Mesenchymal stem cell (in vitro differentiated cells and primary cell): ENCODE results near the gene RBMS3.

Experiments used
- DNase-seq: peaks from one replicate; pipeline ENCODE4 v3.0.0-alpha.2; 2013
- H2AFZ ChIP-seq: one replicate; pipeline ENCODE4 v1.6.1; 2013; ENCODE audit warnings: low read depth, mild to moderate bottlenecking, control low read depth, inconsistent platforms, low read length, moderate library complexity
- H2AK5ac ChIP-seq: 2 replicates; pipeline ENCODE4 v1.6.1; 2013; ENCODE audit warnings: low read length, moderate library complexity, mild to moderate bottlenecking, inconsistent platforms; ENCODE audit not compliant: severe bottlenecking
- H2BK120ac ChIP-seq: one replicate; pipeline ENCODE4 v1.6.1; 2013; ENCODE audit warnings: low read depth, mild to moderate bottlenecking, inconsistent platforms, low read length, moderate library complexity
- H2BK12ac ChIP-seq, 2 experiments: one replicate each; pipeline ENCODE4 v1.6.1; 2013; ENCODE audit warnings: inconsistent platforms in 2 of 2, low read length in 2 of 2, mild to moderate bottlenecking in 2 of 2, moderate library complexity in 2 of 2, control low read depth in 1 of 2
- H2BK15ac ChIP-seq: one replicate; pipeline ENCODE4 v1.6.1; 2013; ENCODE audit warnings: mild to moderate bottlenecking, low read depth, inconsistent platforms; ENCODE audit not compliant: poor library complexity, severe bottlenecking
- H2BK5ac ChIP-seq: 2 replicates; pipeline ENCODE4 v1.6.1; 2013; ENCODE audit warnings: low read depth, mild to moderate bottlenecking, low read length, control low read depth, inconsistent platforms; ENCODE audit not compliant: poor library complexity, severe bottlenecking
- H3K14ac ChIP-seq, 2 experiments: one replicate each; pipeline ENCODE4 v1.6.1; 2013; ENCODE audit warnings: inconsistent platforms in 2 of 2, low read length in 2 of 2, control low read depth in 1 of 2, mild to moderate bottlenecking in 1 of 2, moderate library complexity in 1 of 2
- H3K18ac ChIP-seq, 2 experiments: one replicate each; pipeline ENCODE4 v1.6.1; 2013; ENCODE audit warnings: inconsistent platforms in 2 of 2, low read length in 2 of 2, control low read depth in 1 of 2, low read depth in 1 of 2, mild to moderate bottlenecking in 1 of 2
- H3K23ac ChIP-seq, 2 experiments: one replicate each; pipeline ENCODE4 v1.6.1; 2013; ENCODE audit warnings: inconsistent platforms in 2 of 2, low read length in 2 of 2, mild to moderate bottlenecking in 2 of 2, moderate library complexity in 2 of 2, control low read depth in 1 of 2
- H3K27ac ChIP-seq: 2 replicates; pipeline ENCODE4 v1.5.1; 2013; ENCODE audit warnings: mild to moderate bottlenecking, moderate library complexity, low read length, control low read depth, inconsistent platforms; ENCODE audit not compliant: poor library complexity, severe bottlenecking
- H3K27me3 ChIP-seq, 2 experiments: 2 replicates each; pipeline versions ENCODE4 v1.6.1 to v1.7.0; 2013; ENCODE audit warnings: low read length in 2 of 2, mild to moderate bottlenecking in 2 of 2, moderate library complexity in 2 of 2, control low read depth in 1 of 2, inconsistent platforms in 1 of 2; ENCODE audit not compliant: control insufficient read depth in 1 of 2, insufficient read depth in 1 of 2
- H3K36me3 ChIP-seq, 2 experiments: 2 replicates each; pipeline versions ENCODE4 v1.6.1 to v1.7.0; 2013; ENCODE audit warnings: low read length in 2 of 2, control low read depth in 1 of 2, inconsistent platforms in 1 of 2, low read depth in 1 of 2, mild to moderate bottlenecking in 1 of 2; ENCODE audit not compliant: insufficient read depth in 2 of 2, control insufficient read depth in 1 of 2
- H3K4ac ChIP-seq, 2 experiments: one replicate each; pipeline ENCODE4 v1.6.1; 2013; ENCODE audit warnings: inconsistent platforms in 2 of 2, low read length in 2 of 2, mild to moderate bottlenecking in 2 of 2, moderate library complexity in 2 of 2, control low read depth in 1 of 2, low read depth in 1 of 2
- H3K4me1 ChIP-seq: 2 replicates; pipeline ENCODE4 v1.6.1; 2013; ENCODE audit warnings: low read depth, low read length, control low read depth; ENCODE audit not compliant: control insufficient read depth, insufficient read depth
- H3K4me2 ChIP-seq: 2 replicates; pipeline ENCODE4 v1.6.1; 2013; ENCODE audit warnings: low read length, mild to moderate bottlenecking, inconsistent platforms; ENCODE audit not compliant: poor library complexity, severe bottlenecking
- H3K4me3 ChIP-seq, 2 experiments: 2 replicates each; pipeline versions ENCODE4 v1.5.1 to v1.7.0; 2013; ENCODE audit warnings: low read length in 2 of 2, mild to moderate bottlenecking in 2 of 2, control low read depth in 1 of 2, low read depth in 1 of 2; ENCODE audit not compliant: insufficient read depth in 1 of 2
- H3K79me1 ChIP-seq: replicated peaks from 2 replicates; pipeline ENCODE4 v1.6.1; 2013; ENCODE audit warnings: mild to moderate bottlenecking, control low read depth, low read length, inconsistent platforms; ENCODE audit not compliant: poor library complexity, severe bottlenecking
- H3K9ac ChIP-seq: 2 replicates; pipeline ENCODE4 v1.7.0; 2013; ENCODE audit warnings: mild to moderate bottlenecking, low read length, moderate library complexity
- H3K9me3 ChIP-seq: 2 replicates; pipeline ENCODE4 v1.7.0; 2013; ENCODE audit warnings: mild to moderate bottlenecking, low read length; ENCODE audit not compliant: control insufficient read depth
- H4K8ac ChIP-seq: one replicate; pipeline ENCODE4 v1.6.1; 2013; ENCODE audit warnings: inconsistent platforms, mild to moderate bottlenecking, low read length, moderate library complexity
- H4K91ac ChIP-seq: one replicate; pipeline ENCODE4 v1.6.1; 2013; ENCODE audit warnings: mild to moderate bottlenecking, low read length, inconsistent platforms
- WGBS: methylation state at CpG from one replicate; pipeline ENCODE4 v1.1.7; 2013; ENCODE audit warnings: mixed read lengths; 5-methylcytosine and 5-hydroxymethylcytosine counted together

The RBMS3 gene

GRCh38 chr3:29635888-29636287 lies 355.0 kb downstream of the RBMS3 start:
- Histone ChIP-seq H2BK15ac (no peak overlapping the region), H3K27ac (no peak overlapping the region), H3K36me3 (peaks cover 0 to 7% of the 10 kb centered on the region in 2 experiments), H3K9me3 (peaks cover 11% of the 10 kb centered on the region), H3K4me2 (no peak overlapping the region), H4K91ac (no peak overlapping the region), H2BK120ac (no peak overlapping the region), H2BK5ac (no peak overlapping the region), H4K8ac (no peak overlapping the region), H3K14ac (no peak overlapping the region), H3K4ac (no peak overlapping the region), H3K79me1 (peaks cover 17% of the 10 kb centered on the region), H2AFZ (no peak overlapping the region), H3K18ac (no peak overlapping the region), H2AK5ac (no peak overlapping the region), H3K23ac (no peak overlapping the region), H3K27me3 (no peaks in the 10 kb centered on the region), H2BK12ac (peak overlapping the region in 1 of 2 experiments; percentile 50), H3K4me1 (no peaks in the 10 kb centered on the region), H3K4me3 (peak overlapping the region in 1 of 2 experiments; percentile 3), H3K9ac (no peak overlapping the region)
- no CpG with 5 or more reads among the region's 1 CpG for WGBS
- DNase-seq: peak; percentile 52

GRCh38 chr3:29637068-29637467 lies 356.2 kb downstream of the RBMS3 start:
- H3K27ac ChIP-seq: no peak overlapping the region
- peaks cover 11% of the 10 kb centered on the region for H3K9me3 ChIP-seq
- H3K4me2 ChIP-seq: no peak overlapping the region
- H4K8ac ChIP-seq: no peak overlapping the region
- H3K14ac ChIP-seq: no peak overlapping the region
- H3K18ac ChIP-seq: no peak overlapping the region
- peaks cover 0 to 7% of the 10 kb centered on the region in 2 experiments for H3K36me3 ChIP-seq
- no peaks in the 10 kb centered on the region for H3K27me3 ChIP-seq
- no peak overlapping the region for H3K4ac ChIP-seq
- H3K79me1 ChIP-seq: peaks cover 17% of the 10 kb centered on the region
- no peak overlapping the region for H4K91ac ChIP-seq
- WGBS: 30% methylated on average over 1 of the region's 3 CpGs
- DNase-seq: no peak
- H3K4me3 ChIP-seq: no peak overlapping the region
- H2BK12ac ChIP-seq: no peak overlapping the region
- no peak overlapping the region for H3K23ac ChIP-seq
- H2BK5ac ChIP-seq: no peak overlapping the region
- no peak overlapping the region for H2AK5ac ChIP-seq
- no peak overlapping the region for H2BK120ac ChIP-seq
- no peak overlapping the region for H2BK15ac ChIP-seq
- no peaks in the 10 kb centered on the region for H3K4me1 ChIP-seq
- H3K9ac ChIP-seq: no peak overlapping the region
- no peak overlapping the region for H2AFZ ChIP-seq

- H2BK12ac ChIP-seq: no peak overlapping the region
- H3K9me3 ChIP-seq: peaks cover 11% of the 10 kb centered on the region
- no peak overlapping the region for H2AK5ac ChIP-seq
- H3K4ac ChIP-seq: no peak overlapping the region
- no peak overlapping the region for H4K8ac ChIP-seq
- H3K4me3 ChIP-seq: no peak overlapping the region
- peak overlapping the region; percentile 38 for H3K27ac ChIP-seq
- H3K4me2 ChIP-seq: no peak overlapping the region
- H3K23ac ChIP-seq: no peak overlapping the region
- peak overlapping the region; percentile 1 for H3K9ac ChIP-seq
- no peak overlapping the region for H2BK120ac ChIP-seq
- DNase-seq: peak; percentile 44
- H3K27me3 ChIP-seq: no peaks in the 10 kb centered on the region
- no peak overlapping the region for H2BK5ac ChIP-seq
- peak overlapping the region in 1 of 2 experiments; percentile 37 for H3K18ac ChIP-seq
- no peak overlapping the region for H3K14ac ChIP-seq
- WGBS: 13% methylated on average over 1 of the region's 2 CpGs
- no peak overlapping the region for H2BK15ac ChIP-seq
- H3K36me3 ChIP-seq: peaks cover 0 to 1% of the 10 kb centered on the region in 2 experiments
- H3K4me1 ChIP-seq: no peaks in the 10 kb centered on the region
- no peak overlapping the region for H2AFZ ChIP-seq
- peaks cover 24% of the 10 kb centered on the region for H3K79me1 ChIP-seq
- H4K91ac ChIP-seq: no peak overlapping the region
Observed at GRCh38 chr3:29639578-29640290, 358.9 kb downstream of the RBMS3 start.

GRCh38 chr3:29642393-29643033 lies 361.6 kb downstream of the RBMS3 start:
- H2AK5ac ChIP-seq: peak overlapping the region; percentile 91
- WGBS: 65% methylated on average over 4 of the region's 5 CpGs

More at GRCh38 chr3:29642393-29643033, 361.6 kb downstream of the RBMS3 start:
- DNase-seq: peak; percentile 76
- Histone ChIP-seq H3K4me1 (no peaks in the 10 kb centered on the region), H4K8ac (no peak overlapping the region), H3K9me3 (no peaks in the 10 kb centered on the region), H2AFZ (no peak overlapping the region), H3K23ac (no peak overlapping the region), H4K91ac (no peak overlapping the region), H2BK120ac (no peak overlapping the region), H3K79me1 (peaks cover 17% of the 10 kb centered on the region), H3K36me3 (no peaks in the 10 kb centered on the region), H3K18ac (peak overlapping the region; percentile 49 to 80), H2BK12ac (no peak overlapping the region), H3K27ac (peak overlapping the region; percentile 34), H2BK15ac (no peak overlapping the region), H3K27me3 (no peaks in the 10 kb centered on the region), H3K4ac (no peak overlapping the region), H3K14ac (no peak overlapping the region), H3K9ac (peak overlapping the region; percentile 18), H2BK5ac (no peak overlapping the region), H3K4me2 (no peak overlapping the region), H3K4me3 (no peak overlapping the region)
